Ishikawa (cell line): ENCODE data around the gene TNS1.

Source experiments
- CEBPB ChIP-seq: IDR thresholded peaks from 2 replicates; pipeline ENCODE4 v1.6.1; 2012
- CREB1 ChIP-seq: IDR thresholded peaks from 2 replicates; pipeline ENCODE4 v1.6.1; 2012; ENCODE audit warnings: low read depth
- EGR1 ChIP-seq: IDR thresholded peaks from 2 replicates; pipeline ENCODE4 v1.6.1; 2012
- EP300 ChIP-seq: IDR thresholded peaks from 2 replicates; pipeline ENCODE4 v1.6.1; 2012; ENCODE audit warnings: borderline replicate concordance
- FOXM1 ChIP-seq: IDR thresholded peaks from 2 replicates; pipeline ENCODE4 v1.6.1; 2012; ENCODE audit warnings: low read depth, borderline replicate concordance
- NFIC ChIP-seq: IDR thresholded peaks from 2 replicates; pipeline ENCODE4 v1.6.1; 2012
- RAD21 ChIP-seq: IDR thresholded peaks from 2 replicates; pipeline ENCODE4 v1.6.1; 2012; ENCODE audit warnings: low read depth
- REST ChIP-seq: IDR thresholded peaks from 2 replicates; pipeline ENCODE4 v1.6.1; 2012; ENCODE audit warnings: low read depth, mild to moderate bottlenecking
- TAF1 ChIP-seq: IDR thresholded peaks from 2 replicates; pipeline ENCODE4 v1.6.1; 2012; ENCODE audit warnings: low read depth, mild to moderate bottlenecking
- TCF12 ChIP-seq: IDR thresholded peaks from 2 replicates; pipeline ENCODE4 v1.6.1; 2012; ENCODE audit warnings: low read depth
- TEAD4 ChIP-seq: IDR thresholded peaks from 2 replicates; pipeline ENCODE4 v1.6.1; 2012
- YY1 ChIP-seq: IDR thresholded peaks from 2 replicates; pipeline ENCODE4 v1.6.1; 2012; ENCODE audit warnings: low read depth
- ZBTB7A ChIP-seq: IDR thresholded peaks from 2 replicates; pipeline ENCODE4 v1.6.1; 2012; ENCODE audit warnings: low read depth
- TF ChIP-seq, protein P1 (sequence below): IDR thresholded peaks from 2 replicates; pipeline ENCODE4 v1.6.1; 2012
- TF ChIP-seq, protein P2 (sequence below): IDR thresholded peaks from 2 replicates; pipeline ENCODE4 v1.6.1; 2012

TNS1 gene

GRCh38 chr2:217905395-217905794 is 97.4 kb downstream of the TNS1 start:
- no peak for TF ChIP-seq REST
- no peak for TF ChIP-seq ZBTB7A
- TF ChIP-seq, protein P1, sequence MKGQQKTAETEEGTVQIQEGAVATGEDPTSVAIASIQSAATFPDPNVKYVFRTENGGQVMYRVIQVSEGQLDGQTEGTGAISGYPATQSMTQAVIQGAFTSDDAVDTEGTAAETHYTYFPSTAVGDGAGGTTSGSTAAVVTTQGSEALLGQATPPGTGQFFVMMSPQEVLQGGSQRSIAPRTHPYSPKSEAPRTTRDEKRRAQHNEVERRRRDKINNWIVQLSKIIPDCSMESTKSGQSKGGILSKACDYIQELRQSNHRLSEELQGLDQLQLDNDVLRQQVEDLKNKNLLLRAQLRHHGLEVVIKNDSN = no peak
- no peak for TF ChIP-seq TCF12
- TF ChIP-seq FOXM1 = no peak
- TF ChIP-seq CEBPB = no peak
- TF ChIP-seq NFIC = no peak

GRCh38 chr2:217904614-217904965 is 98.2 kb downstream of the TNS1 start:
- TF ChIP-seq FOXM1 (no peak), ZBTB7A (no peak), EGR1 (no peak), CEBPB (no peak), YY1 (no peak), RAD21 (no peak), CREB1 (no peak), REST (no peak), EP300 (no peak), TEAD4 (no peak)
- TF ChIP-seq, protein P1 = no peak

GRCh38 chr2:217903859-217904613 is 98.8 kb downstream of the TNS1 start:
- TF ChIP-seq FOXM1 = no peak
- TF ChIP-seq EP300 = no peak
- TF ChIP-seq ZBTB7A = no peak
- no peak for TF ChIP-seq TEAD4
- no peak for TF ChIP-seq CEBPB
- no peak for TF ChIP-seq TAF1
- TF ChIP-seq RAD21 = no peak
- TF ChIP-seq, protein P2, sequence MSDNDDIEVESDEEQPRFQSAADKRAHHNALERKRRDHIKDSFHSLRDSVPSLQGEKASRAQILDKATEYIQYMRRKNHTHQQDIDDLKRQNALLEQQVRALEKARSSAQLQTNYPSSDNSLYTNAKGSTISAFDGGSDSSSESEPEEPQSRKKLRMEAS = no peak
- TF ChIP-seq NFIC = no peak; the same call in 1 of the 2 replicates
- no peak; the same call in 1 of the 2 replicates for TF ChIP-seq TCF12

DNA sequence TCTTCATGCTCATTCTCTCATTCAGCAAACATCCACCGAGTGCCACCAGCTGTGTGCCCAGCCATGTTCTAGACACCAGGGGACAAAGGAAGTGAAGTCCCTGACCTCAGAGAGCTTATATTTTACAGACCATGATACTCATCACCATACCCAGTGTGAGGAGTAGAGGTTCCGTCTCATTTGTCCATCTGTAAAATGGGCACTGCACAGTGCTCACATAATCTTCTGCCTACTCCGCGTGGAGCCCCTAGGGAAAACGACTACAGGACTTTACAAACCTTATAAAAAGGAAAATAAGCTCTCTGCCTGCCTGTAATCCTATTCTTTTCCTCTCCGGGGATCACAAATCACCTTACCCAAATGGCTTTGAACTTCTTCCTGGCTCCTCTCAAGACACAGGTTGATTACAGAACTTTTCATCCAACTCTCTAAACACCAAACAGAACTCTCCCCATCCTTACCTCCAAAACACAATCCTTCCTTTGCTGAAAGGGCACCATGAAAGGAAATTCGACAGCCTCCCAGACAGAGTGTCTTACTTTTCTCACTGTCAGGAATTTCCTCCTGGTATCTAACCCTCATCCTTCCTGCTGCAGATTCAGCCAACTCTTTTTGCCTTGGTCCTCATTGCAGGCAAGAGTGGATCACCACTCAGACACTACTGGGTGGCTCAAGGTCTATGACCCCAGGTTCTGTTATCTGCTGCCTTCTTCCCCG is 99.5 kb downstream of the TNS1 start:
- TF ChIP-seq TEAD4 (no peak), CREB1 (no peak), EGR1 (no peak), TAF1 (no peak), NFIC (no peak), CEBPB (no peak), FOXM1 (no peak), TCF12 (no peak), RAD21 (no peak), YY1 (no peak), REST (no peak), EP300 (no peak), ZBTB7A (no peak)
- TF ChIP-seq, protein P1 = no peak
- TF ChIP-seq, protein P2 = no peak
